HG02610 (cell line): ENCODE results near the gene EME2.
"Not testable (repeated sequence)": the region's sequence is repeated elsewhere in the genome, so short reads cannot be mapped to it uniquely, and the experiment has no call there.

Experiments used
- ATAC-seq: cut with Tn5 transposase; IDR thresholded peaks from one replicate; pipeline ENCODE4 v1.9.1; 2021; ENCODE audit warnings: mild to moderate bottlenecking, moderate library complexity; ENCODE audit not compliant: unreplicated experiment

EME2 gene

GRCh38 chr16:1790611-1791255, 18.1 kb downstream of the EME2 start:
- no peak for ATAC-seq

DNA sequence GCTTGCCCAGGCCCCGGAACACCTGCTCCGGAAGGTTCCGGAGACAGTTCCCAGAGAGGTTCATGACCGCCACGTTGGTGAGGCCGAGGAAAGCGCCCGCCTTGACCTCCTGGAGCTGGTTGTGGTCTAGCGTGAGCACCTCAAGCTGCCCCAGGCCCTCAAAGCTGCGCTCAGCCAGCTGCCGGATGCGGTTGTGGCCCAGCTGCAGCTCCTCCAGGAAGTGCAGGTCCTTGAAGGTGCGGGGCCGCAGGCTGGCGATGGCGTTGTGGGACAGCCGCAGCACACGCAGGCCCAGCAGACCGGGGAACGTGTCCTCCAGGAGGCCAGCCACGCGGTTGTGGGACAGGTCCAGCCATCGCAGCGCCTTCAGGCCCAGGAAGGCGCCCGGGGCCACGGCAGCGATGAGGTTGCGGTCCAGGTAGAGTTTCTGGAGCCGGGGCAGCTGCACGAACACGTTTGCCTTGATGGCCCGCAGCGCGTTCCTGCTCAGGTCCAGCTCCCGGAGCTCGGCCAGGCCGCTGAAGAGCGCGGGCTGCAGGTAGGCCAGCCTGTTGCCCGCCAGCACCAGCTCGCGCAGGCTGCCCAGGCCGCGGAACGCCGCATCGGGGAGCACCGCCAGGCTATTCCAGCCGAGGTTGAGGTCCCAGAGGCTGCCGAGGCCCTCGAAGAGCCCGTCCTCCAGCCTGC, 18.8 kb downstream of the EME2 start:
- ATAC-seq = no peak

DNA sequence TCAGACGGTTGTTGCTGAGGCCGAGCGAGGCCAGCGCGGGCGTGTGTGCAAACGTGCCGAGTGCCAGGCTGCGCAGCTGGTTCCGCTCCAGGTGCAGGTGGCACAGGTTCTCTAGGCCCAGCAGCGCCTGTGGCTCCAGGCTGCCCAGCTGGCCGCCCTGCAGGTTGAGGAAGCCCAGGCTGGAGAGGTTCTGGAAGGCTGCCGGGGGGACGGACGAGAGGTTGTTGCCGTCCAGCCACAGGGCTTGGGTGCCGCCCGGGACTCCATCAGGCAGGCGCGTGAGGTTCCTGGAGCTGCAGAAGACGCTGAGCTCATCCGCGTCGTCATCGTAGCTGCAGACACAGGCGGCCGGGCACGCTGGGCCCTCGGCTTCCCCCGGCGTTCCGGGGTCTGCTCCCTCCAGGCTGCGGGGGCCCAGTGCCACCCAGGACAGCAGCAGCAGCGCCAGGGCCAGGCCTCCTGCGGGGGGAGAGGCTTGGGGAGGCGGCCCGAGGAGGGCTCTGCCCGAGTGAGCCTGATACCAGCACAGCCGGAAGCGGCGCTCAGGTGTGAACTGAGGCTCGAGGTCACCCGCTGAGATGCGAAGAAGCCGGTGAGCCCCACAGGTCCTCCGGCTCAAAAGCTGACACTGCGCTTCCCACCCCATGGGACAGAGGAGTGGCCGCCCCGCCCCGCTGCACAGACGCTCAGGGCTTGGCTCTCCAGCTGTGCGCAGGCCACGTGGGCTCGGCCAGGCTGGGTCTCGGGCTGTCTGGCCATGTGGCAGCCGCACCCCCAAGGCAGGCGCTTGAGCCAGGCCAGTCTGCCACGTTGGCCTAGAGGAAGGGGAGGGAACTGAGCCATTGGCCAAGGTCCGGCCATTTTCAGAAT, 19.6 kb downstream of the EME2 start:
- ATAC-seq = no peak

GRCh38 chr16:1792836-1793577, 20.4 kb downstream of the EME2 start:
- no peak for ATAC-seq

DNA sequence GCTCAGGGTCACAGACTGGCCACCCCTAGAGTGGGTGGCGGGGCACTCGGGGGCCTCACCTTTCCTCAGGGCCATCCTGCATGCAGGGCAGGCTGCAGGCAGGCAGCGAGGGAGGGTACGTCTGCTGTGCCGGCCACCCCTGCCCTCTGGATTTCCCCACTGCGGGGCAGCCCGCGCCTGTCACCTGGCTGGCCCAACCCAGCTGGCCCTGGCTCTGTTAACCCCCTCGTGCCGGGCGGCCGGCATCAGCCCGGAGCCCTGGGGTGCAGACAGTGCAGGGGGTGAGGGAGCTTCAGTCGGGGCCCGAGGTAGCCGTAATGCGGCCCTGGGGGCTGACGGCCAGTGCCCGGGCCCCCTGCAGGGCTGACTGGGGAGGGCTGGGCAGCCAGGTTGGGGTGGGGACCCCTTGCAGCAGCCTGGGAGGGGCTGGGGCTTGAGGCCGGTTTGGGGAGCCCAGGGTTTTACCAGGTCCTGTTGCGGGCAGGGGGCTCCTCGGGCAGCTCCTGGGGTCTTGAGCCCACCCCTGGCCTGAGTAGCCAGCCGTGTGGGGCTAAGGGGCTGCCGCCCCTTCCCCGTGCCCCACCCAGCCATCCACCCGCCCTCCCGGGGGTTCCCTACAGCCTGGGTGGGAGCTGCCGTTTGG, 21.1 kb downstream of the EME2 start, which contains the start of gene IGFALS:
Gene IGFALS (minus strand): TSS at position 128 of the 643 bp plus-strand sequence. CDS start 53 bp downstream, at position 75.
- no peak for ATAC-seq

GRCh38 chr16:1794221-1794871, 21.7 kb downstream of the EME2 start:
- no peak for ATAC-seq

GRCh38 chr16:1794908-1795666, 22.5 kb downstream of the EME2 start:
- ATAC-seq = no peak

GRCh38 chr16:1799263-1799662, 26.7 kb downstream of the EME2 start:
- not testable (repeated sequence) for ATAC-seq

GRCh38 chr16:1800701-1801100, 28.1 kb downstream of the EME2 start:
- ATAC-seq = no peak

GRCh38 chr16:1807626-1808025, 35.0 kb downstream of the EME2 start:
- no peak for ATAC-seq

DNA sequence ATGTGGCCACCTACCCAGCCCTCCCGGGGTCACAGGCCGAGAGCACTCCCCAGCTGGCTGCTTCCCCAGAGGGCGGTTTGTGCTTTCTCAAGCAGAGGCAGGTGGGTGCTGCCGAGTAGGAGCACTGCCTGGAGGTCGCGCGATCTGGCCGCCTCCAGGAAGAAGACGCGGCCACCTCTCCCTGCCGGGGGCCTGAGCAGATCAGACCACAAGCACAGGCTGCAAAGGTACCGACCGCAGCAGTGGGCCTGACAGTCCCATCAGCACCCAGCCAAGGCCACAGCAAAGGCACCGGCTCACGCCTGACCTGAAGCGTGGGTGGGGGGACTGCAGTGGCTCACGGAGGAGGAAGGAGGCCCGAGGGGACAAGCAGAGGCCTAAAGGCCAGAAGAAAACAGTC, 36.1 kb downstream of the EME2 start:
- no peak for ATAC-seq

GRCh38 chr16:1809281-1809801, 36.7 kb downstream of the EME2 start:
- ATAC-seq = no peak

DNA sequence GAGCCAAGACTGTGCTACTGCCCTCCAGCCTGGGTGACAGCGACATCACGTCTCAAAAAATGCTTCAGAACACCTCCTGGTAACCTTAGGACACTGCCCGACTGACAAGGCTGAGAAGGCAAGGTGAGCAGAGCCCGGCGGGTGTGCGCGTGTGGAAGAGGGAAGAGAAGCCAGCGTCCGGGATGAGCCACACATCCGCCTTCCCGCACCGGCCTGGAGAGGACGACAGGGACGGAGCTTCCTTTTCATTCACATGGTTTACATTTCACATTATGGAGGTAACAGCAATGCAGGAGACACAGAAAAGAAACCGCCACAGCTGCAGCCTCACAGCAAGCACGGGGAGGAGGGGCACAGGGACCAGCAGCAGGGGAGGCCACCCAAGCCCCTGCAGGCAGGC, 37.5 kb downstream of the EME2 start:
- ATAC-seq = no peak

GRCh38 chr16:1810536-1810935, 37.9 kb downstream of the EME2 start:
- no peak for ATAC-seq

DNA sequence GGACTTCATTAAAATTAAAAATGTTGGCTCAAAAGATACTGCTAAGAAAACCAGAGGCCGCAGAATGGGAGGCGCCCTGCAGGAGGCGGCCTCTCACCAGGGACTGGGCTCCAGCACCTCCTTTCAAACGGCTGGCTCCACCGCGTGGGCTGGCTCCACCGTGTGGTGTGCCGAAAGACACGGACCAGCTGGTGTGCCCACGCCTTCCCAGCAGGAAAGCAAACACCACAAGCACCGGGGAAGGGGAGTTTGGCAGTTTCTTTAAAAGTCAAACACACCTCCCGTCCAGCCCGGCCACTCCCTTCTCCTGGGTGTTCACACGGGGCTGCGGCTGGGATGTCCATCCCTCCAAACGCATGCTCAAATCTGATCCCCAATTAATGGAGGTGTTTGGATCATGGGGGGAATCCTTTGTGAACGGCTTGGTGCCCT, 40.1 kb downstream of the EME2 start:
- no peak for ATAC-seq

GRCh38 chr16:1815461-1815860, 42.9 kb downstream of the EME2 start:
- ATAC-seq = no peak

DNA sequence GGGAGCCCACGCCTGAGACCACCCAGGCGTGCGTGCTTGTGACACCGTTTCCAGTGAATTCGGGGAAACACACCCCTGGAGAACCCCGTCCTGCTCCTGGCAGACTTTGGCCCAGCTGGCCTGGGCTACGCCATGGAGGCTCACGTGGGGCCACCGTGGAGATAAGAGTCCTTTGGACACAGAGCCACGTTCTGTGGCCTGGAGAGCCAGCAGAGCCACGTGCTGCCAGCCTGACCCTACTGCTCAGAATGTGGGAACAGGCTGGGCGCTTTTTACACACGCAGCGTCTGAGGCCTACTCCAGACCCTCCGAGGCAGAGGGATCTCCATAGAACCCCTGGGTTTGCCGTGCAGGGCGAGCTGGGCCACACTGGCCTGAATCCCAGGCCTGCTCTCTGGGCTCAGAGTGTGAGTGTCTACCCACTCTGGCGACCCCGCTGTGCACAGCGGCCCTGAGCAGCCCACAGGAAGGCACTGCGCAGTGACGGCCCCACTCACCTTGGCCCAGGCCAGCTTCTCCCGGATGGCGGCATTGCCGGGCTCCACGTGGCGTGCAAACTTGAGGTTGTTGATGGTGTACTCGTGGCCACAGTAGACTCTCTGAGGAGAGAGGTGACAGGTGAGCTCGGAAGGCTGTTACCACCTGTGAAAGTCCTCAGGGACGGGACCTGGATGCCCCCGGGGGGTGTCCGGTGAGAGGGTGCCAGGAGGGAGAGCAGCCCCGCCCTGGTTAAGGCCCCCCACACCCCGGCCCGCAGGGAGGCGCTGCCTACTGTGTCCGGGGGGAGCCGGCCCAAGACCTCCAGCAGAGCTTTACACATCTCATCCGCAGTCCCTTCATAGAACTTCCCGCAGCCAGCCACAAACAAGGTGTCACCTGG, 44.0 kb downstream of the EME2 start:
- ATAC-seq = no peak

- ATAC-seq = no peak
These were observed 44.6 kb downstream of the EME2 start for GRCh38 chr16:1817276-1817589.
